Ramos (cell line): ENCODE results near the gene LYSMD2.

Experiments
- in situ Hi-C: fragments of 300-500 bp; cut with MboI; formaldehyde crosslinking; loops from one replicate; pipeline ENCODE4 v1.14.3; 2022; ENCODE audit warnings: low sequenced_read_pairs; ENCODE audit not compliant: unreplicated experiment

Gene LYSMD2

DNA sequence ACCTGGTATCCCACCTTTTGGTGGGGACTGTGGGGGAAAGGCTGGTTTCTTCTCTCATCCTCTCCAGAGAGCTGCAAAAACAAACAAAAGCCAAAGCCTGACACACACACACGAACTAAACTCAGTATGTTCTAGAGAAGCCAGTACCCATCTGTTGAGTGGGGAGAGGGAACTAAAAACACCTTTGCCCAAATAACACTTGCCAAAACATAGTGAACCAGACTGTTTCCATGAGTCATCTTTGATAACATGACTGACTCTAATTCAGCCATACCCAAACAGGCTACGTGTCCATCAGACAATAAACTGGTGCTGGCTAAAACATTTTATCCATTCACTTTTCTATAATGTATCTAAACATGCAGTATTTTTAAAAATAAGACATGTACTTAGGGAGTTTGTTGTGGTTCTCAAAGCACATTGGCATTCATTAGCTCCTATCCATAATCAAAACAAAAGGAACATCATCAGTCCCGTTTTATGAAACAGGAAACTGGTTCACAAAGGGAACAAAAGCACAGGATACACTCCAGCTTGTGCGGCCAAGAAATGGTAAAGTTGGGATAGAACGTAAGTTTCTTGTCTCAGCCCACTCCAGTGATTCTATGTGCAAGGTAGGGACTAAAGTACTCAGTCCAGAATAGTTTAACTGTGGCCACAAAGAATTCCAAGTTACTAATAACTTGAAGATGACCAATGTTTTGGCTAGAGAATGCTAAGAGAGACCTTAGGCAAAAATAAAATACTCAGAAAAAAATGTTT is 16.1 kb downstream of the LYSMD2 start:
- in situ Hi-C loops = no loop called here

DNA sequence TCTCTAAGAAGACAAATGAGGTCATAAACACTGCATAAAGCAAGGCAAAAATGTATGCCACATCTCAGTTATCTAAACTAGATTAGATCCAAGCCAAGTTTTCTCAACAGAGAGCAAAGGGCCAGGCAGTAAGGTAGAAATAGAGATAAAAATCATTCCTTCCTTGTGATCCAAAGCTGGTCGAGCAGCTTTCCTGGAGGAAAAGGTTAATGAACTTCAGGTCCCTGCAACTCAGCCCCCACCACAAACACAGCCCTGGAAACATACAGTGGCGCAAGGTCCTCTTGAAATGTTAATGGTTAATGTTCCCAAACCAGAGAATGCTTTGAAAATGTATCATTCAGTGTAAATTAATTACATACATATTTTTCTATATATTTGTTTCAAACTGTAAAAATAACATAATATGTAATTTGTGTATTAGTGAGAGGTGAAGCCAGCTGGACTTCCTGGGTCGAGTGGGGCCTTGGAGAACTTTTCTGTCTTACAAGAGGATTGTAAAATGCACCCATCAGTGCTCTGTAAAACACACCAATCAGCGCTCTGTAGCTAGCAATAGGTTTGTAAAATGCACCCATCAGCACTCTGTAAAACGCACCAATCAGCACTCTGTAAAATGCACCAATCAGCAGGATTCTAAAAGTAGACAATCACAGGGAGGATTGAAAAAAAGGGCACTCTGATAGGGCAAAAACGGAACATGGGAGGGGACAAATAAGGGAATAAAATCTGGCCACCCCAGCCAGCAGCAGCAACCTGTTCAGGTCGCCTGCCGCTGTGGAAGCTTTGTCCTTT is 17.1 kb downstream of the LYSMD2 start:
- in situ Hi-C loops = no loop called here

DNA sequence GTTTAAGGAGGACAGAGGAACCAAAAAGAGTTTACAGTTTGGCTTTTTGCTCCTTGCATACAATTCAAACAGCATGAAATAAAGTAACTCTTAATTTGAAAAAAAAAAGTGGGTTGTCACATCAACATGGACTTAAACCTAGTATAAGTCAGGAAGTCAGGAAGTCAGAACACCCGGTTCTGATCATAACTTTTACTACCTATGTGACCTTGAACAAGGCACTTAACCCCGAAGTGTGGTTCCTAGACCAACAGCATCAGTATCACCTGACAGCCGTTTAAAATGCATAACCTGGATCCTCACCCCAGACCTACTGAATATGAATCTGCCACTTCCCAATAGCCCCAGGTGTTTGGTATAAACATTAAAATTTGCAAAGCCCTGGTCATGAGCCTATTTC is 18.7 kb downstream of the LYSMD2 start:
- in situ Hi-C loops = no loop called here

DNA sequence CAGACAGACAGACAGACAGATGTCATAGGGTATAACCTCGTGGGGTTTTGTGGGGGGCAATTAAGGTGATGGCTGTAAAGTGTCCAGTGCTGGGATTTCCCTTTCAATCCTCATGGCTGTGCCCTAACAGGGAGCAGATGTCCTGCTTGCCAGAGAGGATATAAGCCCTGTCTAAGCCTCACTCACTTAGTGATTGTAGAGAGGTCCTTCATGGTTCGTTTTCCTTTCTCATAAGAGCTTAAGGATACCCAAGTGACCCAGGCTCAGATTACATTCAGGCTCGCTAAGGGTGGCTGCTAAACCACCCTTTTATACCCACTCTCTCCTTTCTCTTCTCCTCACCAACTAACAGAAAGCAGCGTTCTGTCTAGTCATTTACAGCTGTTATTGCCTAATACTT is 19.2 kb downstream of the LYSMD2 start:
- in situ Hi-C loops = no loop called here

DNA sequence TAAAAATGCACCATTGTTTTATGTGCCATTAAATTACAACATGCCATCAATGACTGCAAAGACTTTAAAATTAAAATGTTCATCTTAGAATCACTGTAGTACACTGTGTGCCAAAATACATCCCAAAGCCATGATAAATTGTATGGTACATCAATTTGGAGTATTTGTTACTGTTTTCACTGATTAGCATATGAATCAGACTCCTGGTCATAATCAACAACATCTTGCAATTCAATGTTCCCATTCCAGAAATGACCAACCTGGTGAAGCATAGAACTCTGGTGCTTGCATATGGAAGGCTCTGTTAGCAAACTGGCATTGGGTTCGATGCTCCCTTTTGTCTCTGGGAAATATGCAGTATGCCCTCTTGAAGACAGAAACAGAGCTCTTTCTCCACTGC is 22.5 kb downstream of the LYSMD2 start:
- in situ Hi-C loops = no loop called here

DNA sequence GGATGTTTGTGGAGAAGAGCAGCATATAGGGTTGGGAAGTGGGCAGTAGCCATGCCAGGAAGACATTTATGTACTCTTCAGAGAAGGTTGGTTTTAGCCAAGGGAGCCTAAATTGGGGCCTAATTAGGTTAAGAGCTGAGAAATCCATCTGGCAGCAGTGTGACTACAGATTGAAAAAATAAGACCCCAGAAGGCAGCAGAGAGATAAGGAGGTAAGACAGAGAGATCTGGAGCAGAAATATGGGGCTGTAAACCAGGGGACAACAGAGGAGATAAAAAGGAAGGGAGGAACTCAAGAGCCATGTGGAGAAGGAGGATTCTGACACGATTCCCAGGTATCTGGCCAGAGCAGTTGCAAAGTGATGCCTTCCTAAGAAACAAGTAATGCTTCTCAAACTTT is 23.3 kb downstream of the LYSMD2 start:
- in situ Hi-C loops = no loop called here

DNA sequence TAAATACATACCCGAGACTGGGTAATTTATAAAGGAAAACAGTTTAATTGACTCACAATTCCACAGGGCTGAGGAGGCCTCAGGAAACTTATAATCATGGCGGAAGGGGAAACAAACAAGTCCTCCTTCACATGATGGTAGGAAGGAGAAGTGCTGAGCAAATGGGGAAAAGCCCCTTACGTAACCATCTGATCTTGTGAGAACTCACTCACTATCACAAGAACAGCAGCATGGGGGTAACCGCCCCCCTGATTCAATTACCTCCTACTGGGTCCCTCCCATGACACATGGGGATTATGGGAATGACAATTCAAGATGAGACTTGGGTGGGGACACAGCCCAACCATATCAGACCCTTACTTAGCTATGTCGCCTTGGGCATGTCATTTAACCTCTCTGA is 28.4 kb downstream of the LYSMD2 start:
- in situ Hi-C loops = no loop called here

DNA sequence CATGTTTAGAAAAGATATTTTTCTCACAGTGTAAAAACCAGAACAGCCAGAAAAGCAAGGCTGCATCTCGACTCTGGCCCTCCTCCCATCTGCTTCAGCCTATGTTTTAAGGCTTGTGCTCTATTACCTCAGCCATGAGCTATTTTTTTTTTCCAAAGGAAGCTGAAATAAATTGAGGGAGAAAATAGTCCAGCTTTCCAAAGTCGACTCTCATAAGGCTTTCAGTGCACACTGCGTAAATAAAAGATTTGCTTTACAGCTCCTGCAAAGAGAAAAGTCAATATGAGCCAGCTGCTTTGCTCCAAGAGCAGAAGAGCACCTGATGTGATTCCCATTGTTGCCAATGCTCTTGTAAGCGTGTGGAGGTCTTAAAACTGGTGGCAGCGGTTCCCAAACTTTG is 29.4 kb downstream of the LYSMD2 start:
- in situ Hi-C loops = no loop called here

DNA sequence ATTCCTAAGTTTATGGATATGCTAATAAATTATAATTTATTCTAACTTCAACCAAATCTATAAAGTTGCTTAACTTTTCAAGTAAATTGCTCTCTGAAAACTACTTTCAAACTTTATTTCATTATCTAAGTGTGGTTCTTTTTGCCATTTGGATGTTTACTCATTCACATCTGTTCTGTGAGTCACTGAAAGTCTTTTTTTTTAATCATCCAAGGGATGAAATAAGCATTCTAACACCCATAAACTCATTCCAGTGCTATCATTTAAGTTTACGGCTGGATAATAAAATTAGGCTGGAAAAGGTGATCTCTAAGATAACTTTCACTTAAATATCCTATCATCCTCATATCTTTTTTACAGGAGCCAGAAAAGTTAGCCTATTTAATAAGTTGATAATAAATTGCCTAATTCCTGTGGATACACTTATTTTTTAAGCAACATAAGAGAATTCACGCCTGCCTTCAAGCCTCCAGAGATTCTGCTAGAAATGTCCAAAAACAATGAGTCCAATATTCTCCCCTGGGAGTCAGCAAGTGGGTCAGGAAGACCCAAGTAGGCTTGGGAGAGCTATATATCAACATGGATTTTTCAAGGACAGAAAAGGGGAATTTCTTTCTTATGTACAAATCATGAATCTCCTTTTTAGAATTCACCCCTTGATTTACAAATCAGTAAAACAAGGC is 30.4 kb downstream of the LYSMD2 start:
- in situ Hi-C loops = no loop called here

DNA sequence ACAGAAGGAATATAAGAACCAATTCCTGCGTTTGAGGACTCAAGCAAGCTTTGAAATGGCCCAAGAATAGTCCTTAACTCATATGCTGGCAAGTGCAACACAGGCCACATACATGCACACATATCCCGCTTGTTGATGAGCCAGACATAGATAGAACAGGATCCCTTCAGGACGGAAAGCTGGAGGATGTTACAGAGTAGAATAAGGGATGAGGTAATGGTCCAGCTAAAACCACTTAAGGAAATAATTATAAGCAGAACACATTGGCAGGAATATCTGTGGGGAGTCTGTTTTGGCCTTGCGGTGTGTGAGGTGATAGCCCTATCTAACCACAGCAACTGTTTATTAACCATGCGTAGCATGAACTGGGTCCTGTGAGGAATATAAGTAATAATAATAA is 31.2 kb downstream of the LYSMD2 start:
- in situ Hi-C loops = no loop called here

DNA sequence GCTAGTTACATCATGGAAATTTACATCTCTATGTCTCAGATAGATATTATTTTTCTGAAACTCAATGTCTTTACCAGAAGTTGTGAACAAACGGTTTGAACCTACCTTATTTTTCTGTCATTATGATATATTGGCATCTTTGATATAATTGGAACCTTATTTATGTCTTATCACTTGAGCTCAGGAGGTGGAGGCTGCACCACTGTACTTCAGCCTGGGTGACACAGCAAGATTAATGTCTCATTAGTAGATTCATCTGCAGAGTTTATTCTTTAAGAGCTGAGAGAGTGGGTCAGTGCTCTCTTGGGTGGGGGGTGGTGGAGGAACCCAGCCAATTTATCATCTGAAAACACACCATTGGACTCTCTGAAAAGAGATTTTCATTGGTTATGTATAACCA is 34.7 kb downstream of the LYSMD2 start:
- in situ Hi-C loops = no loop called here

DNA sequence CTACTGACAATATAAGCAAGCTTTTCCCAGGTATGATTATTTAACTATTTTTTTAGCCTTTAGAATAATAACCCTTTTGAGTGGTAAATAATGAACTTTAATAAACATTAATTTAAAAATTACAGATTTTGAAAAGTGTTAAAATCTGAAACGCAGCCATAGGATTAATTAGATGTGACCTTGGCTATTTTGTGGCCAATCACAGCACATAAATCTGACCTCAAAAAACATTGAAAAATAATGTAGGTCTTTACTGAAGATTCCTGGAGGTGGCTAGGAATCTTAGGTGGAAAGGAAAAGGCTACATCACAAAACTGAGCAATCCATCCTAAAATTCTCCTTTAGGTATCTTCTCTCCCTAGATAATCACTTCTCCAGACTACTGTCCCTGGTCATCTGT is 38.1 kb downstream of the LYSMD2 start:
- in situ Hi-C loops = no loop called here

DNA sequence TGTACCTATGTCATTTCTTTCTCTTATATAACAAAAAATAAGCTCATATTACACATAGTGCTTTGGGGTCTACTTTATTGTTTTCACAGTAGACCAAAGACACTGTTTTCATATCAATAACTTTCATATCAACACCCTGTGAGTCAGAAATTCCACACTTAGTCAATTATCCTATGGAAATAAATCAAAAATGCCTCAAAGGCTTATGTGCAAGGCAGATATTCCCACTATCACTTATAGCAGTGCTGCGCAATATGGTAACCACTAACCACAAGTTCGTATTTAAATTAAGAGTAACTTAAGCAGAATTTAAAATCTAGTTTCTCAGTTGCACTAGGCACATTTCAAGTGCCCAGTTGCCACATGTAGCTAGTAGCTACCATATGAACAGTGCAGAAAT is 40.3 kb downstream of the LYSMD2 start:
- in situ Hi-C loops = no loop called here

DNA sequence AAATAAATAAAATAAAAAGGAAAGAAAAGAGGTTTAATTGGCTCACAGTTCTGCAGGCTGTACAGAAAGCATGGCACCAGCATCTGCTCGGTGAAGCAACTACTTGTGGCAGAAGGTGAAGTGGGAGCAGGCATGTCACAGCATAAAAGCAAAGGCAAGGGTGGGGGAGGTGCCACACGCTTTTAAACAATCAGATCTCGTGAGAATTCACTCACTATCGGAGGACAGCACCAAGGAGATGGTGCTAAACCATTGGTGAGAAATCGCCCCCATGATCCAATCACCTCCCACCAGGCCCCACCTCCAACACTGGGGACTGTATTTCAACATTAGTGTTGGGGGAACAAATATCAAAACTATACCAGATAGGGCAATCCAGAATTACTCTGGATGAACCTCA is 40.9 kb downstream of the LYSMD2 start:
- in situ Hi-C loops = no loop called here

DNA sequence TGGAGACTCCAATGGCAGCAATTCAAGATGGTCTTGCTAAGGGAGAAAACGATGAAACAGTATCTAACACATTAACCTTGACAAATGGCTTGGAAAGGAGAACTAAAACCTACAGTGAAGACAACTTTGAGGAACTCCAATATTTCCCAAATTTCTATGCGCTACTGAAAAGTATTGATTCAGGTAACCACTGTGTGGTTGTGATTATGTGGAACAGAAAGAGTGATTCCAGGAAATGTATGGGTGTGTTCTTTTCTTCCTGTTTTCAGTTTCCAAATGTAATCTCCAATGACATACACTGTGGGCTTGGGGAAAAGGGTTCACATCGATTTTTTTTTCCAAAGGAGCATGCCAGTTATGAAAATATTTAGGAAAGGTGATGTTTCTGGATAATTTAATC is 45.3 kb downstream of the LYSMD2 start:
- in situ Hi-C loops = no loop called here

DNA sequence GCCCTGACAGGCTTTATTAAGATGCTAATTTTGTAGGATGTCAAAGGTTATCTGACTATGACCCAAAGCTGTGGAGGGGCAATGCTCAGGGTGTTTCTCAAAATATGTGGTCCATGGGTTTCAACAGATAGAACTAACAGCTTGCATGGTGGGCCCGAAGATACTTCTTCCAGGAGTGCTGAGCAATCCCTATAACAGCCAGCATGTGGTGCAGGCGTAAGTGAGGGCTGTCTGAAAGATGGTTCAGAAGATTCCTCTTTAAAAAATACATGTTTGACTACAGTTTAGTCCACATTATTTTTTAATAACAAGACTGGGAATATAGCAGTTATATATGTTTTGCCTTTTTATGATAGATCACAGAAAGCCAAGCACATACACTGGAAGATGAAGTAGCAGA is 48.6 kb downstream of the LYSMD2 start:
- in situ Hi-C loops = no loop called here

DNA sequence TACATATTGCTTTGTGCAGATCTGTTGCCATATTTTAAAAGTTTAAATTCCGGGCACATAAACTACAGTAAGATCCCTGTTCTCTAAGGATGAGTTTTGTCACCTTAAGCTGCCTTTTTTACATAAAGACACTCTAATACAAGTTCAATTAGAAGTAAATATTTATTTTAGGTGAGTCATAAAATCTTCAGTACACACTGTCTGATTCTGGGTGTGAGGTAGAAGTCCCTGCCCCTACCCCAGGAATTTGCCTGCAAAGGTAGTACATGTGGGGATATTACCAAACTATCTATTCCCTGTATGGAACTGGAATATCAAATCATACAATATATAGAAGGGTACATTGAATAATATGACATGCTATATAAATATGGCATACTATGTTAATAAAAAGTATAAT is 49.9 kb downstream of the LYSMD2 start:
- in situ Hi-C loops = no loop called here

DNA sequence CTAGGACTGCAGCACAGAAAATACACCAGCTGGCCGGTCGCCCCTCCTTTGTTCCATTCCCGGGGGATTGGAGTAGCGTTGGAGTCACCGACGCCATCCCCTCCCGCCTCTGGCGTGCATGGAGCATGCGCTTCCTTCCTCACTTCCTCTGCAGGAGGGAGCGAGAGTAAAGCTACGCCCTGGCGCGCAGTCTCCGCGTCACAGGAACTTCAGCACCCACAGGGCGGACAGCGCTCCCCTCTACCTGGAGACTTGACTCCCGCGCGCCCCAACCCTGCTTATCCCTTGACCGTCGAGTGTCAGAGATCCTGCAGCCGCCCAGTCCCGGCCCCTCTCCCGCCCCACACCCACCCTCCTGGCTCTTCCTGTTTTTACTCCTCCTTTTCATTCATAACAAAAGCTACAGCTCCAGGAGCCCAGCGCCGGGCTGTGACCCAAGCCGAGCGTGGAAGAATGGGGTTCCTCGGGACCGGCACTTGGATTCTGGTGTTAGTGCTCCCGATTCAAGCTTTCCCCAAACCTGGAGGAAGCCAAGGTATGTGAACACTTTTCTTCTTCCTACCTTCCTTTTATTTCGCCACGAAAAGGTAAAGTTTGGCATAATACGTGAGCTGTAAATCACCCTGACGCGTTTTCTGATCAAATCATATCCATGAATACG is 56.0 kb downstream of the LYSMD2 start, which contains the start of gene SCG3:
Gene SCG3, plus strand, starts transcription at position 201 of the 661 bp plus-strand sequence. Its CDS starts 253 bp downstream, at position 454.
- in situ Hi-C loops = no loop called here

DNA sequence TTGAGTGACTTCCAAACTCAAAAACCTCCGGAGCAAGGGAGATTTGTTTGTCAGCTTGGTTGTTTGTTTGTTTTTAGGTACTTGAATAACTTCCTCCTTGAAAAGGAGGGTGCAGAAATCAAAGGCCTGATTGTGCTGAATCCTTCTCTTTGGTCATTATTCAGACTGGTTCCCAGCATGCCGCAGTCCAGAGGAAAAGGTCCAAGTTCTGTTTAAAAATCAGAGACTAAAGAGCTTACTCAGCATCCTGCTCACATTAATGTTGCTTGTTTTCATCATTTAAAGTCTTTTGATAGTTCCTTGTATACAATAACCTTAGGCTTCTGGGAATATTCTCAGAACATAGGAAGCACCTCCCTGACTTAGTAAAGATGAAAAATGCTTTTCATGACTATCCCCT is 57.1 kb downstream of the LYSMD2 start:
- in situ Hi-C loops = no loop called here

DNA sequence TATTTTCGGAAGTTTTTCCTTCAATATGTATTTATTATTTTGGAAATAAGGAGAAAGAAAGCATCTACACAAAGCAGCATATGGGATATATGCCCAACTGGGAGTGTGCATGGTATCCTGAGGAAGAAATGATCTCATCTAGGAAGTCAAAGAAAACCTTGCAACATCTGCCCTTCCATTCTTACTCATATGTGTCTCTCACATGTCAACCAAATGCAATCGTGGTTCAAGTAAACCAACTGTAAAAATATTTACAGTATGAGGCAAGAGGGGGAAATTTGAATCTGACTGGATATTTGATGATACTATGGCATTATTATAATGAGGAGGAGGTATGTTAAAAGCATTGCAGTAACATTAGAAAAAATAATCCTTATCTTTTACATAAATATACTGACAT is 59.4 kb downstream of the LYSMD2 start:
- in situ Hi-C loops = no loop called here

DNA sequence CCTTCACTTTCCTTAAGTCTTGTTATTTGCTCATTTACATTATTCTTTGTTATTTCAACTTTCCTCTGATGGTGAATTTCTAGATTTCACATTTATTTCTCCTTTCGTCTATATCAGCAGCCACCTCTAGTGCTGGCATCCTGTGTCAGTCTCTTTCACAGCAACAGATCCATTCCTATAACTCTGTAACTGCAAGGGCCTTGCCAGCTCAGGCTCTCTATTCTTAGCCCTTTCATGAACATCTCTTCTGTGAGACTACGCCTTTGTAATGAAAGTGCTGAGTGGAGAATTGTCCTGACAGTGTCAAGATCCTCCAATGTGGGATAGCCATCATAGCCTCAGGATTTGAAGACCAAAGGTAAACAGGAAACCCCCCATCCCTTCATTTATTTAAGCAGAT is 60.0 kb downstream of the LYSMD2 start:
- in situ Hi-C loops = no loop called here
